ENCODE data around the gene CHRNG.

The CHRNG gene

GRCh38 chr2:232501331-232501771 is 38.1 kb upstream of the CHRNG start:
- no peak for TF ChIP-seq CTCF (IDR thresholded peaks at IDR 0.05; ENCODE audit: low read length, missing control alignments)
- H3K4me3 ChIP-seq (replicated peaks; ENCODE audit: low read depth, low read length): no peak overlapping the region
- no peak for DNase-seq (ENCODE audit: low read depth)

GRCh38 chr2:232501794-232502390 is 37.6 kb upstream of the CHRNG start:
- no peak for TF ChIP-seq CTCF (IDR thresholded peaks at IDR 0.05; ENCODE audit: low read length, missing control alignments)
- H3K4me3 ChIP-seq (replicated peaks; ENCODE audit: low read depth, low read length): no peak overlapping the region
- no peak for DNase-seq (ENCODE audit: low read depth)

GRCh38 chr2:232502511-232502910 is 37.0 kb upstream of the CHRNG start:
- no peak for DNase-seq (ENCODE audit: low read depth)
- no peak overlapping the region for H3K4me3 ChIP-seq (replicated peaks; ENCODE audit: low read depth, low read length)
- TF ChIP-seq CTCF (IDR thresholded peaks at IDR 0.05; ENCODE audit: low read length, missing control alignments): no peak

GRCh38 chr2:232502911-232503808 is 36.3 kb upstream of the CHRNG start:
- H3K4me3 ChIP-seq (replicated peaks; ENCODE audit: low read depth, low read length): no peak overlapping the region
- TF ChIP-seq CTCF (IDR thresholded peaks at IDR 0.05; ENCODE audit: low read length, missing control alignments): no peak
- peak; percentile 38 for DNase-seq (ENCODE audit: low read depth)

- no peak overlapping the region for H3K4me3 ChIP-seq (replicated peaks; ENCODE audit: low read depth, low read length)
- DNase-seq (ENCODE audit: low read depth): no peak
- TF ChIP-seq CTCF (IDR thresholded peaks at IDR 0.05; ENCODE audit: low read length, missing control alignments): no peak
Measured at GRCh38 chr2:232503809-232504323, 35.6 kb upstream of the CHRNG start.

- TF ChIP-seq CTCF (IDR thresholded peaks at IDR 0.05; ENCODE audit: low read length, missing control alignments): no peak
- H3K4me3 ChIP-seq (replicated peaks; ENCODE audit: low read depth, low read length): no peak overlapping the region
- no peak for DNase-seq (ENCODE audit: low read depth)
Measured at GRCh38 chr2:232504438-232504837, 35.1 kb upstream of the CHRNG start.
